Measurements from ENCODE around the gene ADAMTS6.

ADAMTS6 gene

DNA sequence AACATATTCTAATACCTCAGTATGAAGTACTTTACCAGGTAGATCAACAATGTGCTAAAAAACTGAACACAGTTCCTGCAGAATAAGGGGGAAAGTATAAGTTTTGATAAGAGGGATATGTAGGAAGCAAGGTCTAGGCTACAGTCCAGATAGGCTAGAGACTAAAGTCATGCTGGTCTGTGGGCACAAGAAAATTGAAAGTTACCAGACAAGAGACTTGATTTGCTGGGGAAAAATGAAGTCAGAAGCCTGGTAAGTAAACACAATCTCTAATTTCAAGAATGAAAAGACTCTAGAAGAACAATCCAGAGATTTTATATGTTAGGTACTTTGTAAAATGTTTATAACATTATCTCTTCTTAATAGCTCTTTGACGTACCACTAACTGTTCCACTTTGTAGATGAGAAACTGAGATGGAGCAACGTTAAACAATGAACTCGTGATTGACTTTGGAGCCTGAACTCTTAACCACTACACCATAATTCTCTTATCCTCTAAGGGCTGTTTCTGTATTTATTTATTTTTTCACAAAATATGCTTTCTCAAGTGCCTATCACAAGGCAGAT, 19.5 kb downstream of the ADAMTS6 start:
- DNase-seq: no peak

GRCh38 chr5:65461490-65461889, 20.2 kb downstream of the ADAMTS6 start:
- no peak for DNase-seq

- DNase-seq: no peak
Measured at GRCh38 chr5:65459995-65460394, 21.7 kb downstream of the ADAMTS6 start.

- DNase-seq: no peak
Measured at GRCh38 chr5:65455064-65455463, 26.7 kb downstream of the ADAMTS6 start.

DNA sequence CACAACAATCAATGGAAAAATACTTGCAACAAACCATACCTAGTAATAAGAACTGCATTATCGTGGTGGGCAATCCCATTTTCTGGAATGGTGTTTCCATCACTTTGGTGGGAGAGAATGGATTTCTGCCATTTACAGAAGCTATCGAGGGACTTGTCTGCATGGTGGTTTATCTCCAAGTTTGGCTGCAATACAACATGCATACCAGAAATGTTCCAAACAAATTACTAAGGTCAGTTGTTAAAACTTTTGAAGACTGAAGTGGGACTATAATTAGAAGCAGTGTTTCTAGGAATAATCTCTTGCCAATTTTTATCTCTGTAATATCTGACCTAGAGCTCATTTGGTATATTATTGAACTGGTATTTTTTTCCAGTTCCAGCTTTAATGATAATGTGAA, 30.3 kb downstream of the ADAMTS6 start:
- DNase-seq: no peak

- DNase-seq: no peak
Measured at GRCh38 chr5:65446682-65447081, 35.0 kb downstream of the ADAMTS6 start.

- DNase-seq: no peak
Measured at GRCh38 chr5:65441800-65442199, 39.9 kb downstream of the ADAMTS6 start.

DNA sequence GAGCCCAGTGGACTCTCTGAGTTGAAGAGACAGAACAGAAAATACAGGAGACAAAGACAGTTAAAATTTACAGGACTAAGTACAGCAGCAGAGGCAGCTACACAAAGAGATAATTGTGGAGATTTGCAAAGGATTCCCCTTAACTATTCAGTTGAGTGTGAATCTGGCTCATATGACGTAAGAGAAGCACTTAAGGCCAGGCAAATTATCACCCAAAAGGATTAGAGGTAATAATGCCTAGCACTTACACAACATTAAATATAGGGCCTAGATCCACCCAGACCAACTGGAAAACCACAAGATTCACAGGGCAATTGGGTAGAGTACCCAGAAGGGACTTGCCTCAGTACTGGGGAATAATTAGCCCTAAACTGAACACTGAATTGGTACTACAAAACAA, 41.3 kb downstream of the ADAMTS6 start:
- DNase-seq: peak; percentile 64

- DNase-seq: no peak
Measured at GRCh38 chr5:65434122-65434521, 47.6 kb downstream of the ADAMTS6 start.

DNA sequence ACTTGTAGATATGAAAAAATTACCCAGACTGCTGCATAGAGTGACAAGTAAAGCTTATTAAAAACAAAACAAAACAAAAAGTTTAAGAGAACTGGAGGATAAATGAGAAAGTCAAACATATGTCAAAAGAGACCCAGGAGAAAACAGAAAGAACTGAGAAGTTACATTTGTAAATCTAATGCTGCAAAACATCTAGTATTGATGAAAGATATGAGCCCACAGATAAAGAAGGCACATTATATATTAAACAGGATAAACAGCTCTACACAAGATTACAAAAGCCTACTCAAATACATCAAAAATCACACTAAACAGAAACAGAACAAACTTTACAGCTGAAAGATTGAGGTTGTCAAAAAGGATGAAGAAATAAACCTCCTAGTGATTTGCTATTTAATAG, 55.1 kb downstream of the ADAMTS6 start:
- no peak for DNase-seq

GRCh38 chr5:65423623-65424022, 58.1 kb downstream of the ADAMTS6 start:
- no peak for DNase-seq

DNA sequence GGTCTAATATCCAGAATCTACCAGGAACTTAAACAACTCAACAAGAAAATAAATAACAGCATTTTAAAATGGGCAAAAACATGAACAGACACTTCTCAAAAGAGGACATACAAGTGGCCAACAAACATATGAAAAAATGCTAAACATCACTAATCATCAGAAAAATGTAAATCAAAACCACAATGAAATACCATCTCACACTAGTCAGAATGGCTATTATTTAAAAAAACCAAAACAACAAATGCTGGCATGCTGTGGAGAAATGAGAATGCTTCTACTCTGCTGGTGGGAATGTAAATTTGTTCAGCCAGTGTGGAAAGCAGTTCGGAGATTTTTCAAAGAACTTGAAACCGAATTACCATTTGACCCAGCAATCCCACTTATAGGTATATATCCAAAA, 63.1 kb downstream of the ADAMTS6 start:
- no peak for DNase-seq

DNA sequence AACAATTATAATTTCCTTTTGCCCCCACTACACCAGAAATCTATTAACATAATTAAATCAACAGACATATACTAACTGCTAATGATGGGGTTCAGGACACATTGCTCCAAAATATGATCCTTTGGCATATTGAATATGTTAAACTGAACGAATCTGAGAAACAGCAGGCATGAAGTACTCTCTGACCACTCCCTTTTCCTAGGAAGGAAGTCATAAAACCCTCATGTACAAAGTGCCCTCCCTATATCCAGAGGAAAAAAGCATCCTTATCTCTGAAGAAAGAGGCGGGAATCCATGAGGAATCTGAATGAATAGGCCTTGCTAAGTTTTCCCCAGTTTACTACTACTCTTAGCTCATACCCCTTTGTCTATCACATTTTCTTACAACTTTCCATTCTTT, 67.9 kb downstream of the ADAMTS6 start:
- no peak for DNase-seq

GRCh38 chr5:65412842-65413241, 68.9 kb downstream of the ADAMTS6 start:
- no peak for DNase-seq

- DNase-seq: no peak
Measured at GRCh38 chr5:65411356-65411755, 70.4 kb downstream of the ADAMTS6 start.

DNA sequence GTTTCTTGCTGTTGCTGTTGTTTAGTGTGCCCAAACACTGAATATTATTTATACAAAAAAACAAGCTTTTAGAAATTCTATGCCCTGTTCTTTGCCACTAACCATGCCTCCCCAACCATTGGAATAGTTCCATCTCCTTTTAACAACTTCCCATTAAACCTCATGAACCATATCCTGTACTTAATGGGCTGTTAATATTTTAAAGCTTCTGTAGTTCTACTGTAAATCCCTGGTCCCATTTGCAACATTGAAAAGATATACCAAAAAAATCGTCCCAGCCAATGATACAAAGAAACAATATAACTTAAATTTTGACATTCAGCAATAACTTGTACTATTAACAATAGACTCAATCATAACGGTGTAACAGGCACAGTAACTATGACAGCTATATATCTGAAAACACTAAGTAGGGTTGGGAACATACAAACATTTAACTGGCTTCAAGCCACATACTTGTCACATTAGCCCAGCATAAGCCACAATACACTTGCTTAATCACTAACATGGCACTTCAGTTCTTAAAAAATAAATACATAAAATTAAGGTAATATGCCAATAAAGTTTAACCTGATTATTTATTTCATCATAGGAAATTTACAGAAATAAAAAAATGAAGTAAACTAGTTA, 86.1 kb downstream of the ADAMTS6 start:
- DNase-seq: no peak

GRCh38 chr5:65394087-65394486, 87.6 kb downstream of the ADAMTS6 start:
- DNase-seq: no peak

DNA sequence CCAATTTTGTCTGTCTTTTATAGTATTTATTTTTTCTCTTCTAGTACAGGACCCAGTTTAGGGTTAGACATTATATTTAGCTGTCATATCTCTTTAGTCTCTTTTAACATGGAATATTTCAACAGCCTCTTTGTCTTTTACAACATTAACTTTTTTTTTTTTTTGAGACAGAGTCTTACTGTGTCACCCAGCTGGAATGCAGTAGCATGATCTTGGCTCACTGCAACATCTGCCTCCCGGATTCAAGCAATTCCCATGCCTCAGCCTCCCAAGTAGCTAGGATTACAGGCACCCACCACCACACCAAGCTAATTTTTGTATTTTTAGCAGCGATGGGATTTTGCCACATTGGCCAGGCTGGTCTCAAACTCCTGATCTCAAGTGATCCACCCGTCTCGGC, 90.1 kb downstream of the ADAMTS6 start:
- DNase-seq: no peak

DNA sequence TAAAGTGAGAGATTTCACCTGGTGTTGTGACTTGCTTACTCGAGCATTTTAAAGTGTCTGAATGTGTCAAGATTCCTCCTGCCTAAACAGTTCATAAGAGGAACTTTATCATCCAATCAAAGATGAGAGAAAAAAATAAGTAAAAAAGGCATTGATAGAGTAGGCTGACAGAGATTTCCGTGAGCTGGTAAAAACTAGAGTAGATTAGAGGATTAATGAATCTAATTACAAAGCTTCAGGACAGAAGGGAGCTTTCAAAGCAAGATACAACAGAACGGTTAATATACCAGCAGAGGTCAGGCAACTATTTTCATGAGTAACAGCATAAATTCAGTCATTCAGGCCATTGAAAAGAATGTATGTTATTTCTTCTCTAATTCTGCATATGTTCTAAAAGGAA, 91.5 kb downstream of the ADAMTS6 start:
- DNase-seq: no peak

DNA sequence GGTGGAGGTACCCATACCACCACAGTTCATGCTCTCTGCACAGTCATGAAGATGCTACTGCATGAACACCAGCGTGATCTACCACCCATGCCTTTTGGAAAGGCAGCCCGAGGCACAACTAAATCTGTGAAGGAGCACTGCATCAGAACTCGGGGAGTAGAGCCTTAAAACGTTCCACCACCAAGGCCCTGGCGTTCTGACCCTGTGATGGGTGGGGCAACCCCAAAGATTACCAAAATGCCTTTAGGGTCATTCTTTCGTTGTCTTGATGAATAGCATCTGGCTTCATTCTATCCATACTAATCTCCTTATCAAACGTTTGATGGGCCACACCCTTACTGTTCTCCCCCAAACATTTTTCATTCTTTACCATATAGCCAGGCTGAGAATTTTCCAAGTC, 97.9 kb downstream of the ADAMTS6 start:
- no peak for DNase-seq

- DNase-seq: no peak
Measured at GRCh38 chr5:65382582-65382981, 99.1 kb downstream of the ADAMTS6 start.

DNA sequence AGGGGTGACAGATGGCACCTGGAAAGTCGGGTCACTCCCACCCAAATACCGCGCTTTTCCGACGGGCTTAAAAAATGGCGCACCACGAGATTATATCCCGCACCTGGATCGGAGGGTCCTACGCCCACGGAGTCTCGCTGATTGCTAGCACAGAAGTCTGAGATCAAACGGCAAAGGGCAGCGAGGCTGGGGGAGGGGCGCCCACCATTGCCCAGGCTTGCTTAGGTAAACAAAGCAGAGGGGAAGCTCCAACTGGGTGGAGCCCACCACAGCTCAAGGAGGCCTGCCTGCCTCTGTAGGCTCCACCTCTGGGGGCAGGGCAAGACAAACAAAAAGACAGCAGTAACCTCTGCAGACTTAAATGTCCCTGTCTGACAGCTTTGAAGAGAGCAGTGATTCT, 111.2 kb downstream of the ADAMTS6 start:
- peak; percentile 56 for DNase-seq

DNA sequence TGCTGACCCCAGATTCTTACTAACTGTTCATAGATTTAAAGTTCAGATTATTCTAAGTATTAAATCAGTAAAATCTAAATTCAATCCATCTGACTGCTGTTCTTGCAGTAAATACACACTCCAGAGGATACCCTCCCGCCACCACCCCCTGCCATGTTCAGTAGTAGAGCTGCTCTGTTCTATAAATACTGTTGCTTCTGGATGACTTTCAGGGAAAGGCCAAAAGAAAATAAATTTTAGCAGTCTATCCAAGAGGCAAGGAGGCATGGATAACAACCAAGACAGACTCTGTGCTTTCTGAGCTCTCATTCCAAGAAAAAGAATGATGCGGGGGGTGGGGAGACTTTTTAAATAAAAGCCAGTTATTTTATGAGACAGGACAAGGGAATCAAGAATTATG, 115.1 kb downstream of the ADAMTS6 start:
- DNase-seq: no peak

DNA sequence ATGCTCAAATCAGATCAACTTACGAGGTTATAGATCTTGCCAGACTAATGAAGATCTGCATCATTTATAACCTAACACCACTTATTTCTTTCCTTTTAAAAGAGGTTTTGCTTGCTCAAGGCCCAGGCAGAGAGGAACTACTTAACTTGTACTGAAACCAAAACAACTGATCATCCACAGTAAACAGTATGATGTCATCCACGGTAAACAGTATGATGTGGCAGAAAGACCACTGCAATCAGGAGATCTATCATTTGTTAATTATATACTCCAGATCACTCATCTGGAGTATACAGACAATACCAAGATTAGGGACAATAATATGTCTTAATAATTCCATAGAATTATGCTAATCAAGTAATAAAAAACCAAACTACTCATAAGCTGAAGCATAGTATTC, 116.8 kb downstream of the ADAMTS6 start:
- no peak for DNase-seq

DNA sequence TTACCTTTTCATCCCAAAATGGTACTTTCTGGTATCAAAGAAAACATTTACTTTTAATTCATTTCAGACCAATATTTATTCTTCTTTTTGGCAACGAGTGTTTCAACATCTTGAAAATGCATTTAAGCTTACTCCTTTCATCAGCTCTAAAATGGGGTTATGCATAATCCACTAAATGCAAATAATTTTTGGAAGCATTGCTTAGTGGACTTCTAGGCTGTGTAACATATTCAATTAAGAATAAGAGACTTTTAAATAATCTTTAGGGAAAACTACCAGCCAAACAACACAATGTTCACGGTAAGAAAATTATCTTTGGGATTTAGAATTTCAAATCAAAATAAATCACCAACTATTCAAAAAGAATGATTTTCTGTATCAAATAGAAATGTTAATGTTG, 118.2 kb downstream of the ADAMTS6 start:
- DNase-seq: no peak
